ENCODE data around the gene RAD18. TPM values are rescaled to one million over a fixed set of nuclear protein-coding genes. Genes with fewer than 3 reads are reported as not detected.

The RAD18 gene
- total RNA-seq, 2 donors from 2014 or later: 3.0 to 7.2 TPM

DNA sequence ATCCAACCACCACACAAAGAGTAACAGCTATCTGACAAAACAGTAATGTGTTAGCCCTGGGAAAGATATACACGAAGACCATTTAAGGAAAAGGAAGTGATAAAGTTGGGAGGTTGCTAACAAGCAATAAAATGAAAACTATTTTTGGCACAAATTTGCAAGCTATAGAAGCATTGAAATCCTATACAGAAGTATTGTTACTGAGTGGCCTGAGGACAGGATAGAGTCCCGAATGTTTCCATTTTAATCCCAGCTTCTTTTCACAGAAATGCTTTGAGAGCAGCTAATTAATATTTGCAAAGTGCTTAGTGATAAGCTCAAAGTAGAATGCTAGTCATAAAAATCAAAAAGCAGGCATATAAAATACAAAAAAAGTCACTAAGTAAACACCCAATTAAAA lies 51.5 kb downstream of the RAD18 start:
- Histone ChIP-seq H3K27ac (no peak overlapping the region), H3K4me1 (ENCODE audit: control insufficient read depth in 1 of 2, low read depth in 2 of 2) (no peaks in the 10 kb centered on the region), H3K36me3 (no peaks in the 10 kb centered on the region), H3K4me3 (no peak overlapping the region), H3K27me3 (replicated peaks; ENCODE audit: insufficient read depth) (no peaks in the 10 kb centered on the region), H3K9me3 (no peaks in the 10 kb centered on the region)
- DNase-seq (ENCODE audit: low spot score): no peak
- TF ChIP-seq, protein P1, sequence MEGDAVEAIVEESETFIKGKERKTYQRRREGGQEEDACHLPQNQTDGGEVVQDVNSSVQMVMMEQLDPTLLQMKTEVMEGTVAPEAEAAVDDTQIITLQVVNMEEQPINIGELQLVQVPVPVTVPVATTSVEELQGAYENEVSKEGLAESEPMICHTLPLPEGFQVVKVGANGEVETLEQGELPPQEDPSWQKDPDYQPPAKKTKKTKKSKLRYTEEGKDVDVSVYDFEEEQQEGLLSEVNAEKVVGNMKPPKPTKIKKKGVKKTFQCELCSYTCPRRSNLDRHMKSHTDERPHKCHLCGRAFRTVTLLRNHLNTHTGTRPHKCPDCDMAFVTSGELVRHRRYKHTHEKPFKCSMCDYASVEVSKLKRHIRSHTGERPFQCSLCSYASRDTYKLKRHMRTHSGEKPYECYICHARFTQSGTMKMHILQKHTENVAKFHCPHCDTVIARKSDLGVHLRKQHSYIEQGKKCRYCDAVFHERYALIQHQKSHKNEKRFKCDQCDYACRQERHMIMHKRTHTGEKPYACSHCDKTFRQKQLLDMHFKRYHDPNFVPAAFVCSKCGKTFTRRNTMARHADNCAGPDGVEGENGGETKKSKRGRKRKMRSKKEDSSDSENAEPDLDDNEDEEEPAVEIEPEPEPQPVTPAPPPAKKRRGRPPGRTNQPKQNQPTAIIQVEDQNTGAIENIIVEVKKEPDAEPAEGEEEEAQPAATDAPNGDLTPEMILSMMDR (IDR thresholded peaks at IDR 0.05): no peak
- ATAC-seq (ENCODE audit: insufficient number of reproducible peaks, low FRiP score, low read depth): no peak

DNA sequence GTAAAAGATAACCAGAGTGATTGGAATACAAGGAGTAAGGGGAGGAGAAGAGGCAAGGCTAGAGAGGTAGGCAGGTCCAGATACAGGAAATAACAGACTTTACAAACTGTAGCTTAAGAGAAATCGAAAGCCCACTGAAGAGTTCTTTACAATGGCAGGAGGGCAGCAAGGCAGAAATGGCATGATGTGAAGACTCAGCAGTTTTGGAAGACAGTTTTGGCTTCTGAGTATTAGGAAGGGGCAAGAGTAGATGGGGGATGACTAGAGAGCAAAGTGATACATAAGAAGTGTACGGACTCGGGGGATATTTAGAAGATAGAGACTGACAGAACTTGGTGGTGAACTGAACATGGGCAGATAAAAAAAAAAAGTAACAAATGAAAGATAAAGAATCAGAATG lies 54.1 kb downstream of the RAD18 start:
- Histone ChIP-seq H3K27me3 (replicated peaks; ENCODE audit: insufficient read depth) (no peaks in the 10 kb centered on the region), H3K36me3 (no peaks in the 10 kb centered on the region), H3K4me1 (ENCODE audit: control insufficient read depth in 1 of 2, low read depth in 2 of 2) (no peaks in the 10 kb centered on the region), H3K27ac (no peak overlapping the region), H3K9me3 (no peaks in the 10 kb centered on the region), H3K4me3 (no peak overlapping the region)
- DNase-seq (ENCODE audit: low spot score) (no peak), ATAC-seq (ENCODE audit: insufficient number of reproducible peaks, low FRiP score, low read depth) (no peak)
- TF ChIP-seq, protein P1 (IDR thresholded peaks at IDR 0.05): no peak

DNA sequence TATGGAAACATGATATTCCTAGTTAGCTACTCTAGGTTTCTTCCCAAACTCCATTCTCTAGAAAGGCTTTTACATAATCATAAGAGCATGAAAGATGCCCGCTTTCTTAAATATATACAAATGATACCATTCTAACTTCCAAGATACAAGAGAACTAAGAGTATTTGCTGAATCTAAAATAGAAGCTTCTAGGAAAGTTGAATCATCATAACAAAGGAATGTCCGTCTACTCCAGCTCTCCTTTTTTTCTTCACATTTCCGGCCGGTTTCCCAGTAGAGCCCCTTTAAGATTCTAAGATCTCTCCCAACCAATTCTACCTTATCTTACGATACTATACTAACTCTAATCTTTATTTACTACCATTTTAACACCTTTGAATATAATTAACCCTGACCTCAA lies 60.1 kb downstream of the RAD18 start:
- TF ChIP-seq, protein P1 (IDR thresholded peaks at IDR 0.05): no peak
- peaks cover 4 to 24% of the 10 kb centered on the region in 2 donors for H3K4me1 ChIP-seq (ENCODE audit: control insufficient read depth in 1 of 2, low read depth in 2 of 2)
- H3K36me3 ChIP-seq: no peaks in the 10 kb centered on the region
- H3K4me3 ChIP-seq: no peak overlapping the region
- H3K27ac ChIP-seq: no peak overlapping the region
- DNase-seq (ENCODE audit: low spot score): no peak
- H3K9me3 ChIP-seq: no peaks in the 10 kb centered on the region
- no peaks in the 10 kb centered on the region for H3K27me3 ChIP-seq (replicated peaks; ENCODE audit: insufficient read depth)
- no peak for ATAC-seq (ENCODE audit: insufficient number of reproducible peaks, low FRiP score, low read depth)

DNA sequence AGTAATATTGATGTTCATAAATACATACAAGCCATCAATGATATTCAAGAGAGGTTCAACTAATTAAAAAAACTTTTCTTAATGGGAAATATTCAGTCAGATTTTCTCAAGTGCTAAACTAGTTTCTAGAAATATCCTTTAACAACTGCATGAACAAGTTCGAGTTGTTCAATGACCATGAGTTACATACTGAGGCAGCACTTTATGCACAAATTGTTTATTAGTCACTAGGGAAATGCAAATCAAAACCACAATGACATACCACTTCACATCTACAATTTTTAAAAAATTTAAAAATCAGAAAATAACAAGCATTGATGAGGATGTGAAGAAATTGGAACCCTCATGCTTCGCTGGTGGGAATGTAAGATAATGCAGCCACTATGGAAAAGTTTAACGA lies 62.4 kb downstream of the RAD18 start:
- Histone ChIP-seq H3K4me3 (no peak overlapping the region), H3K36me3 (no peaks in the 10 kb centered on the region), H3K27ac (no peak overlapping the region), H3K4me1 (ENCODE audit: control insufficient read depth in 1 of 2, low read depth in 2 of 2) (peaks cover 4 to 24% of the 10 kb centered on the region in 2 donors), H3K9me3 (no peaks in the 10 kb centered on the region), H3K27me3 (replicated peaks; ENCODE audit: insufficient read depth) (no peaks in the 10 kb centered on the region)
- TF ChIP-seq, protein P1 (IDR thresholded peaks at IDR 0.05): no peak
- DNase-seq (ENCODE audit: low spot score) (no peak), ATAC-seq (ENCODE audit: insufficient number of reproducible peaks, low FRiP score, low read depth) (no peak)

DNA sequence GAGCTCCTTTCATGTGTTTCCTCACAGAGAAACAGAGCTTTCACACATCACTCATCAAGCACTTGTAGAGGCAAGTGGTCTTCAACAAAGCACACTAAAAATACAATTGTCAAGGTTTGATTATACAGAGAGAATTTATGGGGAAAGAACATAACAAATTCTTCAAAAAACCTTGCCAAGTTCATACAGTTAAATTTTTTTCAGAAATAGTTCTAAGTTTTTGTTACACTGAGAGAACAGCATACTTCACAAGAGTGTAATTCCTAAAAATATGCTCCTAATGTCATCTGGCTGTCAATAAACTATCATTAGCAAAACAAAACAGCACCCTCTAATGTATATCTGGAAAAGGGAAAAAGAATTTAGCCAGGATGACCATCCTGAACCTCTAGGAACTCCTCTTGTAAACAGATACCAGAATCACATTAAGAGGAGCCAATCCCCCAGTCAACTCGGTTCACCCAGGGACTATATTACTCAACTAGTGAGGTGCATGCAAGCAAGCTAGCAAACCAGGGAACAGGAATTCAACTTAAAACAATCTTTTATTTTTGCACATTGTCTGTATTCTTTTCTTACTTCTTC lies 63.3 kb downstream of the RAD18 start:
- H3K27ac ChIP-seq: no peak overlapping the region
- no peak for DNase-seq (ENCODE audit: low spot score)
- ATAC-seq (ENCODE audit: insufficient number of reproducible peaks, low FRiP score, low read depth): no peak
- TF ChIP-seq, protein P1 (IDR thresholded peaks at IDR 0.05): no peak
- no peaks in the 10 kb centered on the region for H3K9me3 ChIP-seq
- H3K27me3 ChIP-seq (replicated peaks; ENCODE audit: insufficient read depth): no peaks in the 10 kb centered on the region
- H3K36me3 ChIP-seq: no peaks in the 10 kb centered on the region
- no peak overlapping the region for H3K4me3 ChIP-seq
- peaks cover 4 to 24% of the 10 kb centered on the region in 2 donors for H3K4me1 ChIP-seq (ENCODE audit: control insufficient read depth in 1 of 2, low read depth in 2 of 2)
